ENCODE data around the gene EIF4G3. TPM values are rescaled to one million over a fixed set of nuclear protein-coding genes. Genes with fewer than 3 reads are reported as not detected.
A peak's percentile ranks its signal among the peaks of the same experiment; 100 is the strongest.
"Not testable (repeated sequence)": the region's sequence is repeated elsewhere in the genome, so short reads cannot be mapped to it uniquely, and the experiment has no call there.

Gene EIF4G3
- polyA plus RNA-seq, 5 donors: 46.6 to 70.3 (median 63.5) TPM

GRCh38 chr1:21067551-21068227 is 109.0 kb downstream of the EIF4G3 start:
- DNase-seq: no peak

GRCh38 chr1:21066356-21067012 is 110.2 kb downstream of the EIF4G3 start:
- peak in 1 of 2 donors; percentile 23 for DNase-seq

- DNase-seq: no peak
These were observed 110.8 kb downstream of the EIF4G3 start for GRCh38 chr1:21065851-21066250.

- no peak for DNase-seq
These were observed 112.6 kb downstream of the EIF4G3 start for GRCh38 chr1:21064057-21064456.

GRCh38 chr1:21060523-21060922 is 116.2 kb downstream of the EIF4G3 start:
- DNase-seq: no peak

- no peak for DNase-seq
These were observed 117.7 kb downstream of the EIF4G3 start for GRCh38 chr1:21059021-21059420.

- DNase-seq: no peak
These were observed 118.5 kb downstream of the EIF4G3 start for GRCh38 chr1:21058035-21058793.

GRCh38 chr1:21053189-21053928 is 123.3 kb downstream of the EIF4G3 start:
- DNase-seq: not testable (repeated sequence)

GRCh38 chr1:21052034-21052433 is 124.7 kb downstream of the EIF4G3 start:
- DNase-seq: no peak

GRCh38 chr1:21051177-21051825 is 125.4 kb downstream of the EIF4G3 start:
- DNase-seq: no peak

GRCh38 chr1:21050031-21050430 is 126.7 kb downstream of the EIF4G3 start:
- peak in 1 of 2 donors; percentile 20 for DNase-seq

GRCh38 chr1:21048462-21048861 is 128.2 kb downstream of the EIF4G3 start:
- no peak for DNase-seq

GRCh38 chr1:21046132-21046531 is 130.6 kb downstream of the EIF4G3 start:
- DNase-seq: no peak

- DNase-seq: no peak
These were observed 131.3 kb downstream of the EIF4G3 start for GRCh38 chr1:21045351-21045750.

- DNase-seq: no peak
These were observed 133.6 kb downstream of the EIF4G3 start for GRCh38 chr1:21042929-21043605.

GRCh38 chr1:21041541-21041940 is 135.2 kb downstream of the EIF4G3 start:
- no peak for DNase-seq

- DNase-seq: no peak
These were observed 139.6 kb downstream of the EIF4G3 start for GRCh38 chr1:21037091-21037490.

- no peak for DNase-seq
These were observed 140.9 kb downstream of the EIF4G3 start for GRCh38 chr1:21035794-21036193.

- no peak for DNase-seq
These were observed 141.7 kb downstream of the EIF4G3 start for GRCh38 chr1:21034725-21035628.

- DNase-seq: no peak
These were observed 144.0 kb downstream of the EIF4G3 start for GRCh38 chr1:21032741-21033140.
